Peyer's patch (tissue), 4 donors: ENCODE data around the gene FSTL5. TPM values are rescaled to one million over a fixed set of nuclear protein-coding genes. Genes with fewer than 3 reads are reported as not detected.

ENCODE experiments used
- DNase-seq, 3 donors: peaks; one replicate each; pipeline ENCODE4 v3.0.0-alpha.2; 2017 to 2019
- H3K27ac ChIP-seq, 4 donors: fragments of 200-600 bp; sonication (generic); one replicate each; pipeline ENCODE4 v1.5.1; 2016 to 2019
- H3K27me3 ChIP-seq, 2 donors: fragments of 200-600 bp; sonication (generic); one replicate each; pipeline ENCODE4 v1.5.1; 2019
- H3K36me3 ChIP-seq, 3 donors: fragments of 200-600 bp; sonication (generic); one replicate each; pipeline ENCODE4 v1.5.1; 2016 to 2019
- H3K4me1 ChIP-seq, 4 donors: fragments of 200-600 bp; sonication (generic); one replicate each; pipeline ENCODE4 v1.5.1; 2016 to 2019
- H3K4me3 ChIP-seq, 4 donors: fragments of 200-600 bp; sonication (generic); 1 replicate in 3 of 4; 2 replicates in 1 of 4; pipeline ENCODE4 v1.5.1; 2016 to 2019; ENCODE audit warnings: mild to moderate bottlenecking in 1 of 4
- H3K9me3 ChIP-seq, 4 donors: fragments of 200-600 bp; sonication (generic); one replicate each; pipeline ENCODE4 v1.5.1; 2016 to 2019; ENCODE audit warnings: mild to moderate bottlenecking in 1 of 4
- CTCF ChIP-seq, 6 experiments: fragments of 450-650 bp in 4 of 6; fragments of 200-600 bp in 2 of 6; sonication (generic) in 1 of 6; IDR thresholded peaks; one replicate each; pipeline ENCODE4 v1.5.1; 2017 to 2019; ENCODE audit warnings: antibody characterized with exemption in 6 of 6, mild to moderate bottlenecking in 3 of 6, moderate library complexity in 1 of 6
- POLR2A ChIP-seq, 2 donors: fragments of 450-650 bp; IDR thresholded peaks; one replicate each; pipeline ENCODE4 v1.5.1; 2017; ENCODE audit warnings: antibody characterized with exemption in 2 of 2, mild to moderate bottlenecking in 2 of 2, moderate library complexity in 2 of 2
- total RNA-seq, 4 donors: library from RNA; depleted of rRNA; stranded (reverse); fragments of >200 nt; gene quantifications; one replicate each; pipeline ENCODE4 v1.1.0, GENCODE V29; 2016

The FSTL5 gene
- total RNA-seq, 4 donors from 2014 or later = 1.7 TPM; not detected in 3

- Histone ChIP-seq H3K27me3 (no peaks in the 10 kb centered on the region), H3K36me3 (no peaks in the 10 kb centered on the region), H3K4me3 (no peak overlapping the region), H3K4me1 (no peaks in the 10 kb centered on the region), H3K27ac (no peak overlapping the region), H3K9me3 (no peaks in the 10 kb centered on the region)
- TF ChIP-seq POLR2A (IDR thresholded peaks at IDR 0.05) (no peak), CTCF (IDR thresholded peaks at IDR 0.05) (no peak)
- no peak for DNase-seq
Observed at GRCh38 chr4:161538941-161539340, 624.9 kb downstream of the FSTL5 start.

- no peak for TF ChIP-seq POLR2A (IDR thresholded peaks at IDR 0.05)
- TF ChIP-seq CTCF (IDR thresholded peaks at IDR 0.05) = no peak
- H3K27me3 ChIP-seq = no peaks in the 10 kb centered on the region
- H3K4me3 ChIP-seq = no peak overlapping the region
- H3K9me3 ChIP-seq = no peaks in the 10 kb centered on the region
- H3K36me3 ChIP-seq = no peaks in the 10 kb centered on the region
- DNase-seq = no peak
- H3K27ac ChIP-seq = no peak overlapping the region
- no peaks in the 10 kb centered on the region for H3K4me1 ChIP-seq
Observed at GRCh38 chr4:161530710-161531109, 633.1 kb downstream of the FSTL5 start.

GRCh38 chr4:161525121-161525520, 638.7 kb downstream of the FSTL5 start:
- TF ChIP-seq CTCF (IDR thresholded peaks at IDR 0.05) (no peak), POLR2A (IDR thresholded peaks at IDR 0.05) (no peak)

GRCh38 chr4:161522031-161522430, 641.8 kb downstream of the FSTL5 start:
- no peaks in the 10 kb centered on the region for H3K4me1 ChIP-seq
- H3K9me3 ChIP-seq = no peaks in the 10 kb centered on the region
- H3K27ac ChIP-seq = no peak overlapping the region
- DNase-seq = no peak
- no peaks in the 10 kb centered on the region for H3K27me3 ChIP-seq
- no peaks in the 10 kb centered on the region for H3K36me3 ChIP-seq
- no peak overlapping the region for H3K4me3 ChIP-seq
- TF ChIP-seq CTCF (IDR thresholded peaks at IDR 0.05) (no peak), POLR2A (IDR thresholded peaks at IDR 0.05) (no peak)

More at GRCh38 chr4:161525121-161525520, 638.7 kb downstream of the FSTL5 start:
- Histone ChIP-seq H3K9me3 (no peaks in the 10 kb centered on the region), H3K4me1 (no peaks in the 10 kb centered on the region), H3K36me3 (no peaks in the 10 kb centered on the region), H3K4me3 (no peak overlapping the region), H3K27ac (no peak overlapping the region), H3K27me3 (no peaks in the 10 kb centered on the region)
- no peak for DNase-seq

- DNase-seq = no peak
- Histone ChIP-seq H3K27me3 (no peaks in the 10 kb centered on the region), H3K27ac (no peak overlapping the region), H3K4me3 (no peak overlapping the region), H3K36me3 (no peaks in the 10 kb centered on the region), H3K9me3 (no peaks in the 10 kb centered on the region), H3K4me1 (no peaks in the 10 kb centered on the region)
- TF ChIP-seq POLR2A (IDR thresholded peaks at IDR 0.05) = no peak
- no peak for TF ChIP-seq CTCF (IDR thresholded peaks at IDR 0.05)
Observed at GRCh38 chr4:161519611-161520010, 644.2 kb downstream of the FSTL5 start.

GRCh38 chr4:161517941-161518340, 645.9 kb downstream of the FSTL5 start:
- Histone ChIP-seq H3K36me3 (no peaks in the 10 kb centered on the region), H3K27ac (no peak overlapping the region), H3K4me1 (no peaks in the 10 kb centered on the region), H3K4me3 (no peak overlapping the region), H3K9me3 (no peaks in the 10 kb centered on the region), H3K27me3 (no peaks in the 10 kb centered on the region)
- DNase-seq = no peak
- TF ChIP-seq POLR2A (IDR thresholded peaks at IDR 0.05) (no peak), CTCF (IDR thresholded peaks at IDR 0.05) (no peak)
